HG02852 (cell line): ENCODE measurements around the gene VSNL1.

Experiments used
- ATAC-seq: cut with Tn5 transposase; IDR thresholded peaks from one replicate; pipeline ENCODE4 v1.9.1; 2021; ENCODE audit warnings: mild to moderate bottlenecking, moderate library complexity; ENCODE audit not compliant: unreplicated experiment

VSNL1 gene

DNA sequence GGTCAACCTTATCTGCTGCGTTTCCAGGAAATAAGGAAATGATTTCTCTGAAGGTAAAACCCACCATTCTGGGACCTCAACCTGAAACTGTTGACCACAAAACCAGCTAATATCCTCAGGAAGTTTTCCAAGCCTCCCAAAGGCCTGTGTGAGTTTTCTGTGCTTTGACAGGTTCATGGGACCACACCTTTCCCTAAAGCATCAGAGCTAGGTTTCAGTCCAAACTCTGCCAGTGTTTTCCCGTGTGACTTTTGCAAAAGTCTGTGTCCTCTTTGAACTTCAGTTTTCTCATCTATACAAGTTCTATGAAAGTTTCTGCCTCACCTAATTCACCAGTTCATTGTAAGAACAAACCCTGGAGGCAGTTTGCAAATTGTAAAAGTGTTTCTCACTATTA, 39.8 kb downstream of the VSNL1 start:
- ATAC-seq, result no peak

DNA sequence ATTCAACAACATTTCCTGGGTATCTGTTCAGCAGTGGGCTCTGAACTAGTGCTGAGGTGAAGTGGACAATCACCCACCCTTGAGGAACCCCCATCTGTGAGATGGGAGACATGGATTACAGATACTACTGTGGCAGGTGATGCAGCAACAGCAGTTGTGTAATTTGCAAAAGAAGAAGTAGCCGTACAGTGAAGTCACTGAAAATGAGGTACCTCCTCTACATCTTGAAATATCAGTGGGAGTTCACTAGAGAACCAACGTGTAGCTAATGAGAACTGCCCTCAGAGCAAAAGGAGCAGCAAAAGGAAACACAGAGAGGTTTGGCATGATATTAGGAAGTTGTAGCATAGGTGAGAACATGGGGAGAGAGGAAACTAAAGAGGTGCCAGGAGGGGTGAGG, 41.3 kb downstream of the VSNL1 start:
- no peak for ATAC-seq

DNA sequence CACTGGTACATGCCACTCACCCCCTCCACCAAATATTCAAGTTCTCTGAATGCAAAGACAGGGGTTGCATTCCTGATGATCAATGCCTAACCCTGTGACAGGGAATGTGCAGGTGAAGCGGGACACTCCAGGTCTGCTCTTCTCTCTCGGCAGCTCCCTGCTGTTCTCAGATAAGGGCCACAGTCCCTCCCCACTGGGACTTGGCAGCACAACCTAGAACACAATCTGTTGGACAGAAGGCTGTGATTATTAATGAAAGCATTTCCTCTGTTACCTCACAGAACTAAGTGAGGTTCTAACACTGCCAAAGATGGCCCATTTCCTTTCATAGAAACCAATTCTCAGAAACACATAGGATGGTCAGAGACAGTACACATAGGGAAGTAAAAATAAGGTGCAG, 42.7 kb downstream of the VSNL1 start:
- no peak for ATAC-seq

DNA sequence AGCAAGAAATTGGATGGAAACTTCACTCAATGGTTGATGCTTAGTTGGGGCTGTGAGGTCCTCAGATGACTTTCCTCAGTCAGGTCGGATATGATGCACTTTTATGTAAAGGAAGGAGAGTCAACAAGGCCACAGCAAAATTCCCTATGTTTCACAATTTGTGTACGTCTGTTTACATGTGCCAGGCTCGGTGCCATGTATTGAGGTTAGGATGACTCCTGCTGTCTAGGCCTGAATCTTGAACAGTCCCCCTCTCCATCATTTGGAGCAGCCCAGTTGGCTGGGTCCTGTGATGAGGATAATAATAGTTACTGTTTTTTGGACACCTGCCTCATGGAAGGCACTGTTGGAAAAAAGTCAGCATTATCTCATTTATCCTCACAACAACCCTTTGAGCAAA, 43.1 kb downstream of the VSNL1 start:
- ATAC-seq, result no peak

DNA sequence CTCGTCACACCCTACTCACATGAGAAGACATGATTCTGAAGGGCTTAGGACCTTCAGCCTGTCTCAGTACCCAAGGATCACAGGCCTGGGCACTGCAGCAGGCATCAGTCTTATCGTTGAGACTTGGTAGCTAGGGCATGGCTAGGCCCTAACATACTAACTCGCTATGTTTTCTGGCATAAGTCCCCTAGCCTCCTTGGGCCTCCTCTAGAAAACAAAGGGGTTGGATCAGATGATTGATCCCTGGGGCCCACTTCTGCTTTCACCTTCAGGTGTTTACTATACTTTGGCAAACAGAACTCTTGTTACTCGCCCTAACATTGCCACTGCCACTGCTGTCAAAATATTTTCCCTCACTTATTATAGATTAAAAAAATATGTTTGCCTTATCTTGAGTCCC, 44.2 kb downstream of the VSNL1 start:
- no peak for ATAC-seq

DNA sequence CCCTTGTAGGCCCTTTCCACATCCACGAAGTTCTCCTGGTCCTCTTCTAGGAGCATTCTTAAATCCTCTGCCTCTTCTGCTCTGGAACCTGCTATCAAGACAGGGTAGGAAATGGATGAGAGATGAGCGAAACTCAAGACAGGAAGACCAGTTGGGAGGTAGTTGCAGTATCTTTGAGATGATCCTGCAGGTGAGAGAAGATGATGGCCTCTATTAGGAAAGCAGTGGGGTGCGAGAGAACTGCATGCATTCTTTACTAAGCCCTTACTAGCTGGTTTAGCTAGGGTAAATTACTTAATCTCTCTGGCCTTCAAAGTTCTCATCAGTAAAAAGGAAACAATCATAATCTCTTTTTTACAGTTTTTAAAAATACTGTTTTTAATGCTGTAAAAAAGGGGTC, 47.0 kb downstream of the VSNL1 start:
- ATAC-seq, result no peak

DNA sequence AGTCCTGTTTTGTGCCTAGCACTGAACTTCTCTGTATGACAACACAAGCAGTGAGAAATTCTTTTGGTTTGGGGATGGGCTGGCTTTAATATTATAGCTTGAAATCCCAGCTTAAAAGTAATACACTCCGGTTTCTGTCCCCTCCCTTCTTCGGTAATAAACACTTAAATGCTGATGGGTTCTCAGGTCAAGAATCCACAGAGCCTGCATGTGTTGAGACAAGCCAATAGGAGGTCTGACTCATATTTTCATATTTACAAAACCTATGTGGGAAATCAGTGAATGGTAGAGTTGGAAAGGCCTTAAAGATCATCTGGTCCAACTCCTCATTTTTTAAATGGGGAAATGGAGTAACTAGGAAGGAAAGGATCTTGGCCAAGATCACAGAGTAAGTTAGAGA, 47.5 kb downstream of the VSNL1 start:
- no peak for ATAC-seq

DNA sequence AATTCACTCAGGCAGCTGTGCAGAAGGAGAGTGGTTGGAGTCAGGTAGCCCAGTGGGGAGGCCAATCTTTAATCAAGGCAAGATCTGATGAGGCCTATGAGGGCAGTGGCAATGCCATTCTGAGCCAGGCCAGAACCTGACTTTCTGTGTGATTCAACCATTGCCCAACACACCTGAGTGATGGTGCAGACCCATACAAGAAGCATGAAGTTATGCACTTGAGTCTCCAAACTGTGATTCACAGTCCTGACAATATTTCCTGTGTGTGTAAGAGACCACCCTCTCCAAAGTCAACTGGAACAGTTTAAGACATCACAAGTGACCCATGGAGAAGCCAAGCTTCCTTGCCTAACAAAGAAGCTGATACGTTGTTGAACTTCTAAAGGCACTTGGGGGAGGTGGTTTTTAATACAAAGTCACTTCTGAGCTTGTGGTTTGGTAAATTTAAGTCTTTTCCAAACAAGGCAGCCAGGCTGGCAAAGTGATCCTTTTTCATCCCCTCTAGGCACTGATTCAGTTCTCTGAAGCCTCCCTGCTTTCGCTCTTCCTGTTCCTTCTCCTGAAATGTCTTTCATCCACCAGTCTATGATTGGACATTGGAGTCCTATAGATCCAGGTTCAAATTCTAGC, 49.0 kb downstream of the VSNL1 start:
- no peak for ATAC-seq

DNA sequence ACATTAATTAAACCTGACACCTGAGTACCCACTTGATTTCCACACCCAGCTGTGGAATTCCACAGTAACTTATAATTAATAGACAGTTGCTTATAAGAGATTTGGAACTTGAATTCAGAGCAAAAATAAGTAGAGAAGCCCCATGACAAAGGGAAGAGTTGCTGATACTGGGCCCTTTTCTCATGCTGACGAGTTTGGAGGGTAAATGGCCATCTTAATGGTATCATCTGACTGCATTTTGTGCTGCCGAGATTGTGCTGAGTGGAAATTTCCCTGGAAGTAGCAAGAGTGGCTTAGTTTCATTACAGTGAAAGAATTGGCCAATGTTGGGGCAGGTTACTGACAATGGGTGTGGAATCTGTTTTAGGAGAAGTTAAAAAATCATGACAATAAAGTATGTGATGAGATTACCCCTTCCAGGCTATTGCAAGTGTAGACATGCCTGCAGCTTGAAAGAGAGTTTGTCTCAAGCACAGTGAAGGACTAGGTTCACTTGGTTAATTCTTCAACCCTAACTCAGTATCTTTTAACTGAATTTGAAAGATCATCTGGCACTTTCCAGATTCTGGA, 49.9 kb downstream of the VSNL1 start:
- ATAC-seq, result no peak

DNA sequence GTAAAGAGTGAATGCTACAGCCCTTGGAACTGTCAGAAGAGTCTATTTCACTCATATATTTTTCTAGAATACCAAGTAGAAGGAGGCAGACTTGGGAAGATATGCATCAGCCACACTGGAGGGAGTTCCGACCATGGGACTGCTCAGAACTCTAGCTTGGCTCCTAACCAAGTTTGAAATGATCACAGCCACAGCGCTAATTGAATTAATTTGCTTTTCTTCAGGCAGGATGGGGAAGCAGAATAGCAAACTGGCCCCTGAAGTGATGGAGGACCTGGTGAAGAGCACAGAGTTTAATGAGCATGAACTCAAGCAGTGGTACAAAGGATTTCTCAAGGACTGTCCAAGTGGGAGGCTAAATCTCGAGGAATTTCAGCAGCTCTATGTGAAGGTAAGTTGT, 51.4 kb downstream of the VSNL1 start:
- no peak for ATAC-seq

DNA sequence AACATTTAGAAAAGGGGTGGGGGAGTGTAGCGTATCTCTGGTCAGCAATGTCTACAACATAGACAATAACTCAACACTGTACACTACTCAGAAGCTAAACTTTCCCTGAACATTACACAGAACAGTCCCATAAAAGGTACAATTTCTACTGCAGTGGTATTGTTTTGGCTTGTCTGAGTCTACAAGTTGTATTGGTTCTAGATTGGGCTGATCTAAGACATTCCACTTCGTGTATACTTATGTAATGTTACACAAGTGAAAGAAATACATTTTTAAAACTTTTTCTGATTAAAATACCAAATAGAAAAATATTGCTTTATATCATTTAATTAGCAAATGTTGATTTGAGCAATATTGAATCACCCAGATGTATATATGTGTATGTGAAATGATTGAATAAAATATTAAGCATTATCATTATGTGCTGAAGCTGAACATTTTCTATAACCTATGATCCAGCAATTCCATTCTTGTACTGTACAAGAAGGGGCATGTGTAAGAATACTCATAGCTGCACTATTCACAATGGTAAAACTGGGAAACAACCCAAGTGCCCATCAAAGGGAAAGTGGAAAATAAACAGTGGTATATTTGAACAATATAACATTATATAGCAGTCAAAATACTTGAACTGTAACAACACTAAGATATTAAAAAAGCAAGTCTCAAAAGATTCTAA, 52.4 kb downstream of the VSNL1 start:
- no peak for ATAC-seq

DNA sequence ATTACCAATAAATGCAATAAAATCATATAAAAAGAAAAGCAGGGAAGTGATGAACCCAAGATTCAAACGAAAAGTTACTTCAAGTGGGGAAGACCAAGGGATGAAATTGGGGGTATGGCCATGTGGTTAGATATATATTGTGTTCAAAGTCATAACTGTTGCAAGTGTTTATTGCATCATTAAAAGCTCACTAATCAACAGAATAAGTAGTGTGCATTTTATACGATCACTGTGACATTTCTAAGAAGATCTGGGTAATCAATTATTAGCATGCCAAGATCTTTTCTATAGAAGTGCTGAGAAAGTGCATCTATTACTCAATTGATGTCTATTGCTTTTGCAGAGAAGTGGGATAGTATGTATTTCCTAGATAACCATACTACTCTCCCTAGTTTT, 52.9 kb downstream of the VSNL1 start:
- ATAC-seq, result no peak

DNA sequence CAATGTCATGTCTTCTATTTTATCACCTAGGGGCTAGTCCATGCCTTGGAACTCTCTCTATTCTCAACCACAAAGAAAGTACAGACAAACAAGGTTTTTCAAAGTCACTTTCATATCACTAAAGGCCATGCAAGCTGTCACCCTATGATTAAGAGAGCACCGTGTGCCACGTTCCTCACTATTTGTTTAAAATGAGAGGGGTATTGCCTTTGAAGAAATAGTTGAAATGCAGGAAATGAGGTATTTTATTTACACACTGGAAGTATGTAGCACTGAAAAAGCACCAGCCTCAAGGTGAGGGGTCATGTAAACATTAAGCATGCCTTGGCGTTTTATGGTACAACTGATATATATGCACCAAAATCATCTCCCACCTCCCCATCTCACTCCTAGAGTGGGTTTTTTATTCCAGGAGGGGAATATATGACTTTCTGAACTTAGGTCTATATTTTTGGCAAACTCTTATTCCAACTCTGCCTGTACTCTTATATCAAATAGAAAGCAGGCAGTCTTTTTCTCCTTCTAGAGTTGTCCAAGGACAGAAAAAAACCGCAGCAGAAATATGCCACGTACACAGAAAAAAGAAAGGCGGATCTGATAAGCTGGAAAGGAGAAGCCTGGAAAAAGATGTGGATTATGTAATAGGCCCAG, 53.5 kb downstream of the VSNL1 start:
- ATAC-seq, result no peak

DNA sequence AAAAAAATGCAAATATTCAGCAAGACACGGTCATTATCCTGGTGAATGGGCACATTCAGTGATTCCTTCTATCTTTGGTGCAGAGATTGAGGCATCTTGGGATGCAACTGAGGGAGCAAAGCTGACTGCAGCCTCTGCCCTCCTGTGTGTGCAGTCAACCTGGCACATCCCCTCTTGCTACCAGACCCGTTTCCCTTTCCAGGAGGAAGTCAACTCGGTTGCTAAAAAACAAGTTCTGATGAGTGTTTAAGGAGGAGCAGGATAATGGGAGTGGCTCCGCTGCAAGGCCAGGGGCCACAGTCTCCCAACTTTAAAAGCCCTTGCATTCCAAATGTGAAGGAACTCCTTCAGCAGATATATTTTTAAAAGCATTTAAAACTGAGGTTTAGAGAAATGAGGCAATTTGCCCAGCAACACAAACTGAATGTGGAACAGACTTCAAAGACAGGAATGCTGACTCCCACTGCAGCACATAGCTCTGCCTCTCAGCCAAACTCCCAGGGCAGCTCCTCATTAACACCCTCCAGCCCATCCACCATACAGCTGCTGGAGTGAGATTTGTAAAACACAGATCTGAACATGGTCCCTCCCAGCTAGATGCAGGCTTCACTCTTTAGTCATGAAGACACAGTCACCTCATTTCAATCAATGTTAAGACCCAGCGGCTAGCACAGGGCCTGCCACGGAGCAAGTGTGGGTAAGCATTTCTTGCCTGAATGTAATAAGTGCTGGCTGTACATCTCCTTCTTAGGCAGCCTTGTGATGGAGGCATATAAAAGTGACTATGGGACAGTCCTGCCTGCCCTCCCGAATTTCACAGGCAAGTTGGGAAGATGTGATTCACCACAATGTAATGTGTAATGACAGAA, 54.3 kb downstream of the VSNL1 start:
- no peak for ATAC-seq

DNA sequence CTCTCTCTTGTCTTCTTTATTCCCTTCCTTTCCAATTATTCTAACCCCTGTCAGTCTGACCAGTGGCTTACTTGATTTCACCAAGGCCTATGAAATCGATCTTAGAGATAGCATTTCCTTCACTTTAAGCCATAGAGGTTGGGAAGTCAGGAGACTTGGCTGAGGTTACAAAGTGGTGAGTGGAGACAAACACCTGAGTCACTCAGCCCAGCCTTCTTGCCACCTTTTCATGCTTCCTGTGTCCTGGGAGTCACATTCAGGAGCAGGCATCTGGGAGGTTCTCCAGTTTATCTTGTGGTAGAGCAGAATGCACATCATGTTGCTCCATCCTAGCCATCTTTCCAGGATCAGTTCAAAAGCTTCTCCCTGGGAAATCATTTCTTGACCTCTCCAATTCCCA, 59.1 kb downstream of the VSNL1 start:
- ATAC-seq, result no peak

DNA sequence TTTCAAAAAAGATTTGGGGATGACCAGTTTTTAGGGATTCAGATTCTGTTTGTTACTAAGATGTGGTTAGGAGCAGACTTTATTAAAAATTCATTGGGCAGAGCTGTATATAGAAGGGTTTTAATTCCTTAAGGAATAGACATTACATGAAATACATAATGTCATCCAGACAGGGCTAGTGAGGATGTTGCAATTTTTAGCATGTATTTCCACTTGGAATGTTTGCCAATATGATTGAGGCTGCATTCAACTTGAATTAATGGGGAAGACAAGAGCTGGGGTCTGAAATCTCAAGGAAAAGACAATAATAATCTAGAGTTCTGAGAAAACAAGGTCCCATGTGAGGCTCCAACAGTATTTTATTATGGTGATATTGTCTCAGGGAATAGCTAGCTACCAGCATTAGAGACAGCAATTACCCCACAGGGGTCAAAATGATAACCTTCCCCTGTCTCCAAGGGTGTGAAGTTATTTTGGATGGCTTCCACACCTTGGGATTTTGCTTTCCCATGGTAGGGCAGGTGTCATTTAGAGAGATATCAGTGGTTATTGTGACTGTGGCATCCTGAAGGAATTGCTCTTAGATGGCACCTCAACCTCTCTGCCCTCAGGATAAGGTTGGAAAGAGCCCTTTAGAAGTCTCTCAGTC, 60.2 kb downstream of the VSNL1 start:
- ATAC-seq, result no peak

DNA sequence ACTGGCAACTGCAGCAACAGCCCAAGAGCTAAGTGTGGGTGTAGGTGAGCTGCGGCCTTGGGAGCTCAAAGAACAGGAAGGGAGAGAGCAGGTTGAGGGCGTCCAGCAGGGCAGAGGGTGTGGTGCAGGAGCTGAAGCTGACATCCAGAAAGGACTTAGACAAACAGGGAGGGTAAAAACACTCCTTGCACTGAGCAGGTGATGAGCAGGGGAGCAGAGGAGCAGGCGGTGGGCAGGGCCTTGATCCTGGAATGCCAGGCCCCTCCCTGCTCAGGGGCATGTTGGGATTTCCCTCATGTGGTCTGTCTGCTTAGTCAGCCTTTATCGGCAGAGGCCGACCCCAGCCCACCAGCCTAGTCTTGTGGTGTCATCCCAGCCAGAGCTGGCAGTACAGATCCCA, 63.6 kb downstream of the VSNL1 start:
- no peak for ATAC-seq

DNA sequence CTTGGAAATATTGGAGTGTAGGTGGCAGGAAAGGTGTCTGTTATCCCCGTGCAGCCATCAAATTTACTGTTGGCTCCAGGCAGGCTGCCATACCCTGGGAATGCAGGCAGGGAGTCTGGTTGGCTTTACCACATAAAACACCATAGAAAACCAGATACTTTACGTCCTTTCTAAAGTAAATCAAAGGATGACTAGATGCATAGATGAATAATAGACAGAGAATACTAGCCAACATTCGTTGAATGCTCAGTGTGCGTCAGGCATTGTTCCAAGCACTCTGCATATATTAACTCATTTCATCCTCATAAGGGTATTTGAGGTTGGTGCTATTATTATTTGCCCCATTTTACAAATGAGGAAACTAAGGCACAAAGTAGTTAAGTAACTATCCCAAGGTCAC, 65.2 kb downstream of the VSNL1 start:
- no peak for ATAC-seq

DNA sequence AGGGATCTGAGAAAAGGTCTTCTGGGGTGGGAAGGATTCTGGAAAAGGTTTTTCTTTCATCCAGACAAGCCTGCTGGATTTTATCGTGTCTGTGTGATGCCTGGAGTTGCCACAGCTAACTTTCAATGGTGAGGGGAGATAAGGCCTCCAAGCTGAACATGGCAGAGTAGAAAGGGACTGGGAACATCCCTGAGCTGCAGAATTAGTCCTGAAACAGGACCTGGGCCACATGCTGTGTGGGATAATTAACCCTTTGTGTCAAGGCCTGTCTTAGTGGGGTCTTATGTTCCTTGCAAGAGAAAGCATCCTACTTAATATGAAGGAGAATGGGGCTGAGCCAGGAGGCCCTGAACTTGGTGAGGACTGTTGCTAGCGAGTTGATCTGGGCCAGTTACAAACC, 66.4 kb downstream of the VSNL1 start:
- no peak for ATAC-seq

DNA sequence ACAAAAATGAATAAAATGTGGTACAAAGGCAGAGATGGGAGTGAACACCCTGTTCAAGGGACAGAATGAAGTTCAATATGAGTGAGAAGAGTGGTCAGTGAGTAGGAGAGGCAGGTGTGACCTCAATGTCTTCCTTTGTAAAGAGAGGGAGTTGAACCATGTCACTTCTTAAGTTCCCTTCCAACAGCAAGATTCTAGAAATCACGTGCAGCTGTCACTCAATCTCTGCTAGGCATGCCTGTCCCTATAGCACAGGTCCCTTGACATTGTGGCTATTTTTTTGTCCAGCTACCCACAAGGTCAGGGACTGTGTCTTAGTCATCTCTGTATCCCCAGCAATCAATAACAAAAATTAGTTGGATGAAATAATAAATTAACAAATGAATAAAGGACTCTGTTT, 66.9 kb downstream of the VSNL1 start:
- no peak for ATAC-seq

DNA sequence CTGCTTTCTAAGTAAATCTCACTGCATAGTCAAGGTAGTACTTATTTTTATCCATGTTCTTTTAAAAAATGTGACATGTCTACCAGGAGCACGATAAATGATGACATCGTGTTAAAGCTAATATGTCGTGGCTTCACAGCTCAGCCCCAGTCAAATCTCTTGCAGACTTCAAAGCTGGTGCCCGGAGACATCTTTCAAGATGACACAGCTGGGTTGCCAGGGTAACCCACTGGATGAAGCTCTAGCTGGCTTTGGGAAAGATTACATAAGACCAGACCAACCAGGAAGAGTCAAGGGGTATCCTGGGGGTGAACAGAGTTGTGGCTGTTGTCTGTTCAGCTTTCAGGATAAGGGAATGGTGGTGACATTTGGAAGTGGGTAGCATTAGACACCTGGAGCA, 67.8 kb downstream of the VSNL1 start:
- no peak for ATAC-seq
